Lower leg skin (tissue), 3 donors: ENCODE results near the gene PARP15.

Source experiments
- POLR2A ChIP-seq, 2 donors: fragments of 450-650 bp; IDR thresholded peaks; one replicate each; pipeline ENCODE4 v1.6.1; 2016 to 2017; ENCODE audit warnings: antibody characterized with exemption in 2 of 2, mild to moderate bottlenecking in 1 of 2, moderate library complexity in 1 of 2
- TF ChIP-seq, protein P1 (sequence below), 3 donors: fragments of 450-650 bp; IDR thresholded peaks; one replicate each; pipeline ENCODE4 v1.5.1; 2016; ENCODE audit warnings: antibody characterized with exemption in 3 of 3, mild to moderate bottlenecking in 3 of 3, moderate library complexity in 2 of 3

DNA sequence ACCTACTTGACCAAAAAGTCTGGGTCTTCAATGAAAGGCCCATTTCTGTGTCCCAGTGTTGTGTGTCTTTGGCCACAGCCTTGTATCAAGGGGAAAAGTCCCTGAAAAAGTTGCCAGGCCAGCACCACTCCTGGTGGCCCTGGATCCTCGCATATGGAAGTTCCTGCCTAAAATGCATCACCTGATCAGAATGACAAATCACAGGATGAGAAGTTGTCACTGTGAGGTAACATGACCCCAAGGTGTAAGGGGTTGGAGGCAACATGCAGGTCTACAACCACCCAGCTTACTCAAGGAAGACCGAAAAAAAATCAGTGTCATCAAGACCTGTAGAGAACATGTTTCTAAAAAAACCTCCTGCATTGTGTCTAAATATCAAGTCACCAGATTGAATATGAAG, 25.6 kb downstream of the PARP15 start:
- TF ChIP-seq, protein P1, sequence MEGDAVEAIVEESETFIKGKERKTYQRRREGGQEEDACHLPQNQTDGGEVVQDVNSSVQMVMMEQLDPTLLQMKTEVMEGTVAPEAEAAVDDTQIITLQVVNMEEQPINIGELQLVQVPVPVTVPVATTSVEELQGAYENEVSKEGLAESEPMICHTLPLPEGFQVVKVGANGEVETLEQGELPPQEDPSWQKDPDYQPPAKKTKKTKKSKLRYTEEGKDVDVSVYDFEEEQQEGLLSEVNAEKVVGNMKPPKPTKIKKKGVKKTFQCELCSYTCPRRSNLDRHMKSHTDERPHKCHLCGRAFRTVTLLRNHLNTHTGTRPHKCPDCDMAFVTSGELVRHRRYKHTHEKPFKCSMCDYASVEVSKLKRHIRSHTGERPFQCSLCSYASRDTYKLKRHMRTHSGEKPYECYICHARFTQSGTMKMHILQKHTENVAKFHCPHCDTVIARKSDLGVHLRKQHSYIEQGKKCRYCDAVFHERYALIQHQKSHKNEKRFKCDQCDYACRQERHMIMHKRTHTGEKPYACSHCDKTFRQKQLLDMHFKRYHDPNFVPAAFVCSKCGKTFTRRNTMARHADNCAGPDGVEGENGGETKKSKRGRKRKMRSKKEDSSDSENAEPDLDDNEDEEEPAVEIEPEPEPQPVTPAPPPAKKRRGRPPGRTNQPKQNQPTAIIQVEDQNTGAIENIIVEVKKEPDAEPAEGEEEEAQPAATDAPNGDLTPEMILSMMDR (IDR thresholded peaks at IDR 0.05) = no peak
- no peak for TF ChIP-seq POLR2A (IDR thresholded peaks at IDR 0.05)
